Inflammatory macrophage (primary cell): ENCODE results near the gene BMPR1B.

ENCODE experiments used
- DNase-seq, 2 donors: peaks; one replicate each; pipeline ENCODE4 v3.0.0-alpha.2; 2020 to 2022

The BMPR1B gene

DNA sequence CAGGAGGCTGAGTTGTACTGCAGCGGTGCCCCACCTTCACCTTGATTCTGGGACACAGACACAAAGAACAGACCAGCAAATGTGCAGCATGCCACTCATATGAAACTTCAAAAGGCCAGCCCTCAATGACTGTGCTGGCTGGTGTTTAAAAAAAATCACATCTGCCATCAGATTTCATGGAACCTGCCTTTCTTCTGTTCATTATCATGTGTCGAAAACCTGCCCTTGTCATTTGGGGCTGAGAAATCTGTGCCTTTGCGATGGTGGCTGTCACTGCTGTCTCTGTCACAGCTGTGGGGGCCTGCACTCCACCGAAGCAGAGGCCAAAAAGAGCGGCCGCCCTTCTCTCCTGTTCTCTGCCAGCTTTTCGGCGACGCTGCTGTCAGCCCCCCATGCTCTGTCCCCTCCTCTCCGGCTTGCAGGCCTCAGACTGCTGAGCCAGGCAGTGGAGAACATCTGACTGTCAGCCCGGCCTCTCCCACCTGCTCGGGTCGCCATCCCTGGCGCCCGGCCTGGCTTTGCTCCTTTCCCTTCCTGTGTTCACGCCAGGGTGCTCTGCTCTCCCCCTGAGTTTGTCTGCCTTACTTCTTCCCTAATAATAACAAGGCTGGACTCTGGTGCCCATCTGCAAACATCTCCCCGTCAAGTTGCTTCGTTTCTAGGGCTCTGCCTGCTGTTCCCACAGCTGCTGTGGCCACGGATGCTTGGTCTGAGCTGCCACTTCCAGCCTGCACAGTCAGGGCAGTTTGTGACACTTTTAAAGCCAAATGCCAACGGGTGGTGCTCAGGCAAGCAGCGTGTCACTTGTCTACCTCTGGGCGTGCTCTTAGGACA is 435.9 kb downstream of the BMPR1B start:
- no peak for DNase-seq

DNA sequence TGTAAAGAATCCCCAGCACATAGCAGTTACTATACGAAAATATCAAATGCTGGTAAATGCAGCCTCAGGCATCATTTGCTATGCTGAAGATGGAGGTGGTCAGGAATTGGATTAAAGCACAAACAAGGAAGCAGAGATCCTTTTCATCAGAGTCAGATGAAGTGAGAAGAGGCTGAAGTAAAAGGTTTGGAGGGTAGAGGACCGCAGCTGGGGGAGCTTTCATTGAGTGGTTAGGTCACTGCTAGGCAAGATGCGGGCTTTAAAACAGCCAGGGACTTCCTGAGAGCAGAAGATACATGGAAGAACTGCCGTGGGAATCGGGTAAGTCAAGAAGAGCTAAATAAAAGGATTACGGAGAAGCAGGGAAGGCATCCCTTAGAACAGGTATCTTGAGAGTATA is 439.6 kb downstream of the BMPR1B start:
- no peak for DNase-seq

DNA sequence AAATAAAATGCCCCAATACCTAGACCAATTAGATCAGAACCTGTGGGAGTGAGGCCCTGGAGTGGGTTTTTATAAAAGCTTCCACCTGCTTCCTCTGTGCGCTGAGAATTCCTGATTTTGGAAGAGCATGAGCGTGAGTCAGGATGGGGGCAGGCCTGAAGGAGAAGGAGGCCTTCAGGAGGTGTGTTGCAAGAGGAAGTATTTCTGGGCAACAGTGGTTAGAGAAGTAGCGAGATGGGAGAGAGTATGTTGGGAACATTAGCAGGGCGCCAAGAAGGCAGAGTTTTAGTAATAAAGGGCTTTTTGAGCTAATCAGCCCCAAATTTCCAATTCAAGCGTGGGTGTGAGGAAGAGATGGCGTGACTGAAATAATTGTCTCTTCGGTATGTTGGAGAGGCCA is 441.2 kb downstream of the BMPR1B start:
- DNase-seq: peak; percentile 49 to 61

DNA sequence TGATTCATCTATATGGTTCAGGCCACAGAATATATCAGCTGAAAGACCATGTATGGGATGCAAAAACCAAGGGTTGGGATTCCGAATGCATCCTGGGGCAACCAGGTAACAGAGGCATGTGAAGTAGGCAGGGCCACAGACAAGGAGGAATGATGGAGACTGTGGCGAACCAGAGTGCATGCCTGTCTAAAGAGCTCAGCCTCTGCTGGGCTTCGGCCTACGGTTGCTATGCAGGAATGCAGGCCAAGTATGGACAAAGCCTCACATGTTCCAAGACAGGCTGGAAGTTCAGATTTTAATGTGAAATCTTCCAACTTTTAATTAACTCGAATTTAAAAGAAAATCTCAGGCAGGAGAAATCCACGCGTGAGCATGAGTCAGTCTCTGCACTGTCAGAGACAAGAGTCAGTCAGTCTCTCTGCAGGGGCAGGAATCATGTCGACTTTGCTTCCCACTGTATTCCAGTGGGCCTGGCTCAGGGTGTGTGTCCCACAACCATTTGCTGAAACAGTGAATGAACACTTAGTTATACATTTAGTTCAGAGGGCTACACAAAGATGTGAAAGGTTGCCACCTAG is 446.6 kb downstream of the BMPR1B start:
- no peak for DNase-seq

DNA sequence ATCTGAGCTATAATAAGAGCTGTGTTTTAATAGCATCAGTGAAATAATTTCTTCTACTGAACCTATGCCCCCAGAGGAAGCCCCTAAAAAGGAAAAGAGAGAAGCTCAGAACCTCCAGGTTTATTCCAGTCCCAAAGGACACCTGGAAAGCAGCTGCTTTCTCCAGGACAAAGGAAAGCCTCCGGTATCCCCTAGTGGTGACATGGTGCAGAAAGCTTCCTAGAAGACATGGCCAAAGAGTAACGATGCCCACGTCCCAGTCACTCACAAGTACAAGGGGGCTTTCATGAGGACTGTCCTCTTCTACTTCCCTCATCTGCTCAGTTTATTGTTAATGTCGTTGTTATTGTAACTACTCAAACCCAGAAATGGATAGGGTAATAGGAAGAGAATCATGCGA is 447.1 kb downstream of the BMPR1B start:
- no peak for DNase-seq
